ENCODE results near the gene TMEM208. TPM values are rescaled to one million over a fixed set of nuclear protein-coding genes. Genes with fewer than 3 reads are reported as not detected.

TMEM208 gene
- polyA plus RNA-seq, 1 experiment = 38.5 TPM

GRCh38 chr16:67254801-67255552 is 28.0 kb downstream of the TMEM208 start:
- H3K27ac ChIP-seq (ENCODE audit: low read depth, low read length) = no peak overlapping the region
- ChIA-PET POLR2A (no interaction called here), CTCF (interaction anchor here (0.6 kb wide), 1 partner anchor 12 kb away, joined by 6 read pairs; no protein-coding TSS in a partner anchor)
- no peaks in the 10 kb centered on the region for H3K27me3 ChIP-seq (ENCODE audit: control insufficient read depth, insufficient read depth, low read length)
- H3K9me3 ChIP-seq (ENCODE audit: control insufficient read depth, insufficient read depth, low read length) = no peaks in the 10 kb centered on the region; the same call in 1 of the 2 replicates
- TF ChIP-seq, protein P1, sequence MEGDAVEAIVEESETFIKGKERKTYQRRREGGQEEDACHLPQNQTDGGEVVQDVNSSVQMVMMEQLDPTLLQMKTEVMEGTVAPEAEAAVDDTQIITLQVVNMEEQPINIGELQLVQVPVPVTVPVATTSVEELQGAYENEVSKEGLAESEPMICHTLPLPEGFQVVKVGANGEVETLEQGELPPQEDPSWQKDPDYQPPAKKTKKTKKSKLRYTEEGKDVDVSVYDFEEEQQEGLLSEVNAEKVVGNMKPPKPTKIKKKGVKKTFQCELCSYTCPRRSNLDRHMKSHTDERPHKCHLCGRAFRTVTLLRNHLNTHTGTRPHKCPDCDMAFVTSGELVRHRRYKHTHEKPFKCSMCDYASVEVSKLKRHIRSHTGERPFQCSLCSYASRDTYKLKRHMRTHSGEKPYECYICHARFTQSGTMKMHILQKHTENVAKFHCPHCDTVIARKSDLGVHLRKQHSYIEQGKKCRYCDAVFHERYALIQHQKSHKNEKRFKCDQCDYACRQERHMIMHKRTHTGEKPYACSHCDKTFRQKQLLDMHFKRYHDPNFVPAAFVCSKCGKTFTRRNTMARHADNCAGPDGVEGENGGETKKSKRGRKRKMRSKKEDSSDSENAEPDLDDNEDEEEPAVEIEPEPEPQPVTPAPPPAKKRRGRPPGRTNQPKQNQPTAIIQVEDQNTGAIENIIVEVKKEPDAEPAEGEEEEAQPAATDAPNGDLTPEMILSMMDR (IDR thresholded peaks at IDR 0.05; ENCODE audit: low read depth, low read length) = no peak
- DNase-seq (ENCODE audit: low read depth, low spot score) = no peak
- H3K4me3 ChIP-seq (ENCODE audit: low read depth, low read length) = no peak overlapping the region

DNA sequence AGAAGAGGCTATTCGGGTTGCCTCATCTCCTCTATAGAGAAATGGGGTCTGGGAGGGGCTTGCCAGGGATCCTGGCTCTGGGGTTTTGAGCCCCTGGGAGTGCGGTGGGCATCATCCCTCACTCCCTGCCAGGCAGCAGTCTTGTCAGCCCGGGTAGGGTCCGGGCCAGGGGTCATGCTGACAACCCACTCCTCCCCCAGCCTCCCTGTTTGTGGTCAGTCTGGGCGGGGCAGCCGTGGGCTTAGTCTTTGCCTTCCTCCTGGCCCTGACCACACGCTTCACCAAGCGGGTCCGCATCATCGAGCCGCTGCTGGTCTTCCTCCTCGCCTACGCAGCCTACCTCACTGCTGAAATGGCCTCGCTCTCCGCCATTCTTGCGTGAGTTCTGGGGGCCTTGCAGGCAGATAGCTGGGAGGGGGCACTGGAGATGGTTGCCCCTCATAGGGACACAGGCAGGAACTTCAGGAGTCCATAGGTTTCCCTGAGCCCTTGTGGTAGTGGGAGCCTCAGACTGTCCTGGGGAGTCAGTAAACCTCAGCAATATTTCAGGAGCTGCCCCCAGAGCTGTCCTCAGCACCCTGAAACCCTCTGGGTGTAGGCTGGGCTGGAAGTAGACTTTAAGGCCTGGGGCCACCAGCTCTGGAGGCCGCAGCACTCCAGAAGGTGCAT is 28.8 kb downstream of the TMEM208 start:
- ChIA-PET POLR2A (no interaction called here), CTCF (interaction anchor here (1.1 kb wide), 1 partner anchor 210 kb away, joined by 3 read pairs; no protein-coding TSS in a partner anchor)
- H3K9me3 ChIP-seq (ENCODE audit: control insufficient read depth, insufficient read depth, low read length) = no peaks in the 10 kb centered on the region; the same call in 1 of the 2 replicates
- no peak overlapping the region for H3K4me3 ChIP-seq (ENCODE audit: low read depth, low read length)
- DNase-seq (ENCODE audit: low read depth, low spot score) = no peak
- no peak overlapping the region for H3K27ac ChIP-seq (ENCODE audit: low read depth, low read length)
- TF ChIP-seq, protein P1 (IDR thresholded peaks at IDR 0.05; ENCODE audit: low read depth, low read length) = no peak
- no peaks in the 10 kb centered on the region for H3K27me3 ChIP-seq (ENCODE audit: control insufficient read depth, insufficient read depth, low read length)

GRCh38 chr16:67256701-67257230 is 29.8 kb downstream of the TMEM208 start:
- Histone ChIP-seq H3K27ac (ENCODE audit: low read depth, low read length) (no peak overlapping the region), H3K9me3 (ENCODE audit: control insufficient read depth, insufficient read depth, low read length) (no peaks in the 10 kb centered on the region; the same call in 1 of the 2 replicates), H3K27me3 (ENCODE audit: control insufficient read depth, insufficient read depth, low read length) (no peaks in the 10 kb centered on the region), H3K4me3 (ENCODE audit: low read depth, low read length) (no peak overlapping the region)
- POLR2A ChIA-PET = no interaction called here
- TF ChIP-seq, protein P1 (IDR thresholded peaks at IDR 0.05; ENCODE audit: low read depth, low read length) = no peak
- no peak for DNase-seq (ENCODE audit: low read depth, low spot score)
- CTCF ChIA-PET = no interaction called here

DNA sequence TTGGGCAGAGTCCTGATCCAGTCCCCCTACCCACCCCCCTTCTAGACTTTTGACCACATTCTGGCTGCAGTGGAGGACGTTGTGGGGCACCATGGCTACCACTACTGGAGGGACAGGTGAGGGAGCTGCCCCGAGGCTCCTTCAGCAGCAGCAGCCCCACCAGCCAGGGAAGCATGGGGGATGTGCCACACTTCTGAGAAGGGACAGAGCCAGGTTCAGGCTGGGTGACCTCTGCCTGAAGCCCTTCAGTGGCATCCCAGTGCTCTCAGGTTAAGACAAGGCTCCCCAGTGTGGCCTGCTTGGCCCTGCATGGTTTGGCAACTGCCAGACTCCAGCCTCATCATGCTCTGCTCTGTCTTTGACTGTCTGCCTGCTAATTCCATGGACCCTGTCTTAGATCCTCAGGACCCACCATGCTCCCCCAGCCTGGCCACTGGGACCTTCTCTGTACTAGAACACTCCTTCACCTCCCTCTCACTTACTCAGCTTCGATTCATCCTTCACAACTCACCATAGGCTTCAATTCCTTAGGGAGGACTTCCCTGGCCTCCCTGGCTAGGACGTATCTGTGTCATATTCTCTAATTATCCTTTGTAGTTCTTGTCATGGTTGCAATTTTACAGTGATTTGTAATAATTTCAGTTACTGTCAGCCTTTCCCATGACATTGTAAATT is 30.7 kb downstream of the TMEM208 start:
- Histone ChIP-seq H3K9me3 (ENCODE audit: control insufficient read depth, insufficient read depth, low read length) (no peaks in the 10 kb centered on the region; the same call in 1 of the 2 replicates), H3K4me3 (ENCODE audit: low read depth, low read length) (no peak overlapping the region), H3K27ac (ENCODE audit: low read depth, low read length) (no peak overlapping the region), H3K27me3 (ENCODE audit: control insufficient read depth, insufficient read depth, low read length) (no peaks in the 10 kb centered on the region)
- no peak for DNase-seq (ENCODE audit: low read depth, low spot score)
- TF ChIP-seq, protein P1 (IDR thresholded peaks at IDR 0.05; ENCODE audit: low read depth, low read length) = no peak
- ChIA-PET CTCF (no interaction called here), POLR2A (no interaction called here)
